Measurements from ENCODE around the gene CD164L2.

Gene CD164L2

DNA sequence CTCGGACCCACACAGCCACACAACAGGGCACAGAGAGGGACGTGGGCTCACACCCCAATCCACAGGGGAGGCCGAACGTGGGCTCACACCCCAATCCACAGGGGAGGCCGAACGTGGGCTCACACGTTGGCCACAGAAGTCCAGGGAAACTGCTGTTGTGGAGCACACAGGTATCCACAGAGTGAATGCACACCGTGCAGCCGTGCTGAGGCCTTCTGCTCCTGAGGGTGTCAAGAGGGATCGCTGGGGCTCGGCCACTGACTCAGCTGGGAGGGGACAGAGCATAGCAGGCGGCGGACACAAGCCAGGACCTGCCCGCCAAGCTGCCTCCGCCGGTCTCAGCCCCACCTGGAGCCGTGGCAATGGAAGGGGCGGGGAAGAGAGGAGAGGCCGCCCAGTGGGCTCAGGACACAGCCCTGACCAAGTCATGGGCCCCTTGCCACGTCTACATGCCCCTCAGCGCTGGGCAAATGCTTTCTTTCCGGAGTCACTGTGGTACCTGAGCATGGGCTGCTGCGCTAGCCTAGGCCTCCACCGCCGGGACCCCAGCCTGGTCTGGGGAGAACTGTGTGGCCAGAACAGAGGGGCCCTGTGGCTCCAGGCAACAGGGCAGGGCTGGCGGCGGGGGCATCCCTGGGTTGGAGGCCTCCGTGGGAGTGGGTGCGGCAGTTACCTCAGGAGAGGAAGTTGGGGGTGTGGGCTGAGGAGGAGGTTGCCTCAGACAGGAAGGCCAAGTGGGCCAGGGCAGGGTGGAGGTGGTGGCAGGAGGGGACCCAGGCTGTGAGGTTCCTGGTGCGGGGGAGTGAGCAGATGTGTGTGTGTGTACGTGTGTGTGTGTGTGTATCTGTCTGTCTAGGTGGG is 40.1 kb downstream of the CD164L2 start:
- no peak for DNase-seq

- DNase-seq, result no peak
These were observed 40.7 kb downstream of the CD164L2 start for GRCh38 chr1:27342391-27342777.

GRCh38 chr1:27341525-27342252 is 41.4 kb downstream of the CD164L2 start, which contains the start of gene SYTL1:
Gene SYTL1, plus strand, starts transcription at chr1:27342022. Its CDS starts 3,313 bp downstream, at chr1:27345335.
- DNase-seq, result peak; percentile 43

DNA sequence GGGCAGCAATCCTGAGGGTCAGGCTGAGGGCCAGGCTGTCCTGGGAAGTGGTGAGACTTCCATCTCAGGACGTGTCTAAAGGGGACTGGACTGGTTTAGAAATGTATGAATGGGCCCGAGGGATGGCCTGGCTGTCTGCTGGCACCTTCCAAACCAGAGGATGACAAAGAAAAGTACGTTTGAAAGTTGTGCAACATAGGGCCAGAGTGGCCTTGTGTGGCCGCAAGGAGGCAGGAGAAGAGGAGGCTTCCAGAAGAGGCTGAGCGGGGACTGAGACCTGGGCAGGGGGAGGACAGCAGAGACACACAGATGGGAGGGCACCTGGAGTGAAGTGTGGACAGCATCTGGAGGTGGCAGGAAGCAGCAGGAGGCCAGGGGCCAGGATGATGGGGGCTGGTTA is 43.9 kb downstream of the CD164L2 start:
- DNase-seq, result no peak

DNA sequence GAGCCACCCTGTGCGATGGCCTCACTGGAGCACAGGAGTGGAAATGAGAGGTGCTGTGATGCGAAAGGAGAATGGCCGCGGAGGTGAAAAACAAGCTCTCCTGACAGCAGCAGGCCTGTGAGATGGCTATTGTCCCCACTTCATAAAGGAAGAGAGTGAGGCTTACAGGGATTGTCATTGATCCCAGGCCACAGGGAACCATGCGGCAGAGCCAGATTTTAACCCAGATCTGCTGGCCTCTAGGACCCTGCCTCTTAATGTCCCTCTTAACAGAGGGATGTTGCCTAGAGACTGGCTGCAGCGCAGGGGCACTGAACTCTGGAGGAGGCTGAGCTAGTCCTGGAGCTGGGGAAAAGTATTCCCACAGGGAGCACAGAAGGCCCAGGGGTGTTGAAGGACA is 44.4 kb downstream of the CD164L2 start:
- no peak for DNase-seq

DNA sequence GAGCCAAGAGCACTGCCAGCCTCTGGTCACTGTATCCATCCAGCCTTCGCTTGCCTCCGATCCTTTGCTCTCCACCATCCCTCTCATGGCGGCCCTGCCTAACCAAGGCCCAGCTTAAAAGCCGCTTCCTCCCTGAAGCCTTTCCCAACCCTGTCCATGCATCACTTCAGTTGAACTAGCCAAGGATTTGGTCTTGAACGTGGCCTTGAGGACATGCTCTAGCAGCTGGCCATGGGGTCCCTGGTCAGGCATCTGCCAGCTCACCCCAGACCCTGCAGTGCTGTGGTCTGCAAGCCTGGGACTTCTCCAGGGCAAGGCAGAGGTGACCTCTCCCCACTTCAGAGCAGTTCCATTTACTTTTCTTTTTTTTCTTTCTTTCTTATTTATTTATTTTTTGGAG is 46.4 kb downstream of the CD164L2 start:
- no peak for DNase-seq

DNA sequence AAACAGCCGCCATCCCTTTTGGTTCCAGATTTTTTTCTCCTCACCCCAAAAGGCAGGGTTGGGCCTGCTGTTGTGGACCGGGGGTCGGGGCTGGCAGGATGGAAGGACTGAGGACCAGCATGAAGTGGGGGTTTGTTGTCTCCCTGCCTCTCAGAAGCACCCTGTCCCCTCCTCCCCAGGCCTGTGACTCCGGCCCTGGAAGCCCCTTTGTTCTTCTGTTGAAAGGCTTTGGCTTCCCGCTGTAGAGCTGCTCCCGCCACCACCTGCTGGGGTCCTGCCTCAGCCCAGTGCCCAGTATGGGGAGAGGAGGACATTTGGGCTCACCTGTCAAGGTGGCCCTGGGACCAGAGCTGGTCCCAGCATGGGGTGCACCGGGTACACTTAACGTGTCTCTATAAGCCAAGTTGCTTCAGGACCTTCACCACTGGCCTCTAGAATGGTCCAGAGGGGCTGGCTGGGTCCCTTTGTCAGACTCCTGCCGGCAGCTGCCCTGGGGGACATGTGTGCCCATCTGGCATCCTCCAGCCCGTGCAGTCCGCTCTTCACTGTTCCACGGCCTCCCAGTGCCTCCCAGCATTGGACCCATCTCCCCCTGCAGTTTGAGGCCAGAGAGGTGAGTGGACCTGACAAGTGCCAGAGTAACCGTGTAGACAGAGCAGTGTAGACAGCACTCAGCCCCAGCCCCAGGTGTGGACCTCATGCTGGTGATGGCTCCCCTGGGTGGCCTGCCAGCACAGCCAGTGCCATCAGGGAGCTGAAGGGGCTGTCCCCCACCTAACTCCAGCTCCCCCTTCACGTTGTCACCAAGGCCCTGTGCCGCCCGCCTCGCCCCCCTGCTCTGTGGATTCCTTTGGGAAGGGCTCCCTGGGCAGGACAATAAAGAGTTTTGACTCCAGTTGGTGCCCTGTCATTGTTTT is 47.4 kb downstream of the CD164L2 start:
- no peak for DNase-seq

- no peak for DNase-seq
These were observed 49.3 kb downstream of the CD164L2 start for GRCh38 chr1:27333717-27334279.

GRCh38 chr1:27332536-27333281 is 50.4 kb downstream of the CD164L2 start:
- DNase-seq, result no peak

DNA sequence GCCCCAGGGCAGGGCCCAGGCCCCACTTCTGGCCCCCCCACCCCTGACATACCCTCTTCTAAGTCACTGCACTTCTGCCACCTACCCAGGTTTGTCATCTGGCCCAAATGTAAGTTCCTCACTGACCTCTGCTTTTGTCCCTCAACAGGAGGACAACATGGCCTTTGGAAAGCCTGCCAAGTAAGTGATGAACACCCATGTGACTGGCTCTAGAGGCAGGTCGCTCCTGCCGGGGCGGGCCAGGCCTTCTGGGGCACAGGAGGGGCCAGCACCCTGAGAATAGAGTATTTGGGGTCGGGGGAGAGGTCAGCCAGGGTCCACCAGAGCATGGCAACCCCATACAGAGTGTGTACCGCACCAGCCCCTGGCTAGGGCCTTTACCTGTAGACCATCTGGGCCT is 51.2 kb downstream of the CD164L2 start:
- DNase-seq, result no peak

DNA sequence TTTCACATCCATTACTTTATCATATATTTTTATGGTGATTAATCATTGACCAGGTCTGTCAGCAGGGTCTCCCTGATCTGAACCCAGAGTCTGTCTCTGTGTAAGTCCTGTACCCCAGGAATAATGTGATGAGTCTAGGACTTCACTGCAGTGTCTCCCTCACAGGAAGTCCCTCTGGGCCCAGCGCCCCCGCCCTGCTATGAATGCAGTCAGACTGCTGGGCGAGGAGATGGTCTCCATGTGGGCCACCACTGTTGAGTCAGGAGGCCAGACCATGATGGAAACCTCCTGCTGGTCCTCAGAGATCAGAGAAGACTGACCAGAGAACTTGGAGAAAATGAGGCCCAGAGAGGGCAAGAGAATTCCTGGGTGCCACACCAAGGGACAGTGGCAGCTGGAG is 51.7 kb downstream of the CD164L2 start:
- no peak for DNase-seq

- no peak for DNase-seq
These were observed 52.3 kb downstream of the CD164L2 start for GRCh38 chr1:27330786-27331185.
